Erythroblast (primary cell): ENCODE data around the gene XXYLT1.

Experiments used
- GATA1 ChIP-seq: IDR thresholded peaks from 2 replicates; pipeline ENCODE4 v1.6.1; 2011; ENCODE audit warnings: low read depth, mild to moderate bottlenecking, control low read depth, low read length, moderate library complexity
- POLR2A ChIP-seq: IDR thresholded peaks from 2 replicates; pipeline ENCODE4 v1.6.1; 2011; ENCODE audit warnings: mild to moderate bottlenecking, low read length

DNA sequence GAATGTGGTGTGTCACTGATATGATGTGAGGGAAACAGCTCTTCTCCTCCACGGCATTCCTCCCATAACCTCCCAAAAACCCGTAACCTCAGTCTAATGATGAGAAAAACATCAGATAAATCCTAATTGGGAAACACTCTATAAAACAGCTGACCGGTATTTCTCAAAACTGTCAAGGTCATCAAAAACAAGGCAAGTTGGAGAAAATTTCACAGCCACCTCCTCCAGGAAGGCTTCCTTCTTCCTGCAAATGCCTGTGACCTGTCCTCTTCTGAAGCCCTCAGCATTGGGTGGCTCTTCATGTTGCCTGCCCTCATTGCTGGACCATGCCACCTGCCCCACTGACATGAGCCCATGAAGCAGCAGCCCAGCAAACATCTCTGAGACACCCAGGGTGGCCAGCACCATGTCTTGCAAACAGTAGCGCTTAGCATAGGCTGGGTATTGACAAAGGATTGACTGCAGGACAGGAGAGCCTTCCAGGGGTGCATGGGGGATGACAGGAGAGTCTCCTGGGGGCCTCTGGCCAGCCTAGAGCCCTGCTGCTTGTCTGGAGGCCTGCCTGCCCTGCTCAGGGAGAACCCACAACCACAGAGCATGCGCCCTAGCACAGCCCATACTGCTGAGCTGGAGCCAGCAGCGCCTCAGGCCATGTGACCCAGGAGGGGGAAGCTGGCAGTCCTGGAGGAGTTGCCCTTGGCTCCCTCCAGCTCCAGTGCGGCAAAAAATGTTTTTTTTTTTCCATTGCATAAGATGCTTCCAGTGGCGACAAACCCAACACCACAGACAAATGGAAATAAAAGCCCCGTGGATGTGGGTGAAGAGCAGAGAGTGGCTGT, 49.7 kb downstream of the XXYLT1 start:
- TF ChIP-seq POLR2A = no peak
- TF ChIP-seq GATA1 = no peak
